Stimulated activated CD4-positive, alpha-beta T cell treated with anti-CD3 and anti-CD28 coated beads, Interleukin-1b, Interleukin-23, amount 100 ng/mL, for 1 hour (primary cell): ENCODE data around the gene RSPH9.
A peak's percentile ranks its signal among the peaks of the same experiment; 100 is the strongest.
"Not testable (repeated sequence)": the region's sequence is repeated elsewhere in the genome, so short reads cannot be mapped to it uniquely, and the experiment has no call there.

Experiments
- DNase-seq, 2 donors: peaks; one replicate each; pipeline ENCODE4 v3.0.0-alpha.2; 2020; ENCODE audit warnings: low read depth in 2 of 2

The RSPH9 gene

GRCh38 chr6:43687079-43687436, 42.2 kb downstream of the RSPH9 start:
- DNase-seq, result no peak

GRCh38 chr6:43687437-43688347, 42.9 kb downstream of the RSPH9 start, which contains the start of gene MRPS18A:
Gene MRPS18A (minus strand): TSS chr6:43687791. CDS start chr6:43687779, 12 bp downstream.
- peak; percentile 29 to 52 for DNase-seq

- DNase-seq, result no peak
Observed at GRCh38 chr6:43689421-43689820, 44.6 kb downstream of the RSPH9 start.

GRCh38 chr6:43695215-43695966, 50.6 kb downstream of the RSPH9 start:
- no peak for DNase-seq

- DNase-seq, result no peak
Observed at GRCh38 chr6:43695967-43696291, 51.1 kb downstream of the RSPH9 start.

GRCh38 chr6:43697421-43697820, 52.6 kb downstream of the RSPH9 start:
- no peak for DNase-seq

GRCh38 chr6:43698584-43699349, 53.9 kb downstream of the RSPH9 start:
- no peak for DNase-seq

- no peak for DNase-seq
Observed at GRCh38 chr6:43699564-43700186, 54.8 kb downstream of the RSPH9 start.

GRCh38 chr6:43700939-43701560, 56.2 kb downstream of the RSPH9 start:
- DNase-seq, result not testable (repeated sequence)

- DNase-seq, result no peak
Observed at GRCh38 chr6:43702171-43702533, 57.3 kb downstream of the RSPH9 start.

- DNase-seq, result no peak
Observed at GRCh38 chr6:43702534-43703440, 58.0 kb downstream of the RSPH9 start.

- no peak for DNase-seq
Observed at GRCh38 chr6:43703512-43704429, 58.9 kb downstream of the RSPH9 start.

- no peak for DNase-seq
Observed at GRCh38 chr6:43705996-43706395, 61.2 kb downstream of the RSPH9 start.

- no peak for DNase-seq
Observed at GRCh38 chr6:43706788-43707187, 62.0 kb downstream of the RSPH9 start.

- DNase-seq, result no peak
Observed at GRCh38 chr6:43707269-43707668, 62.4 kb downstream of the RSPH9 start.

GRCh38 chr6:43707767-43708166, 62.9 kb downstream of the RSPH9 start:
- DNase-seq, result no peak

- no peak for DNase-seq
Observed at GRCh38 chr6:43708860-43709653, 64.2 kb downstream of the RSPH9 start.

GRCh38 chr6:43709654-43710303, 64.9 kb downstream of the RSPH9 start:
- DNase-seq, result no peak
